ENCODE measurements around the gene LAMB2. TPM values are rescaled to one million over a fixed set of nuclear protein-coding genes. Genes with fewer than 3 reads are reported as not detected.

The LAMB2 gene
- total and polyA plus RNA-seq, 2 of the 8 experiments (the other 6 are each of a cell fraction or from before 2014, with no cell fraction given): 112 to 153 TPM

DNA sequence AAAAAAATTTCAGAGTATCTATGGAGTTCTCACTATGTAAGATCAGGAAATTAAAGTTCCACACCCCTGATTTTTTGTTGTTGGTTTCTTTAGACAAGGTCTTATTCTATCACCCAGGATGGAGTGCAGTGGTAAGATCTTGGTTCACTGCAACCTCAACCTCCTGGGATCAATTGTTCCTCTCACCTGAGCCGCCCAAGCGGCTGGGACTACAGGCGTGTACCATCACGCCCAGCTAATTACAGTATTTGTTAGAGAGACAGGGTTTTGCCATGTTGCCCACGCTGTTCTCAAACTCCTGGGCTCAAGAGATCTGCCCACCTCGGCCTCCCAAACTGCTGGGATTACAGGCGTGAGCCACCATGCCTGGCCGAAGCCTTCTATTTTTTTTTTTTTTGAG is 51.4 kb downstream of the LAMB2 start:
- POLR2A ChIA-PET (ENCODE audit: partially characterized antibody): interaction anchor here (1.1 to 3.6 kb wide), 3 partner anchors 12 to 55 kb away, joined by 3 to 31 read pairs (median 6); partner anchors contain the start of genes IMPDH2 and QRICH1
- Histone ChIP-seq H2AK5ac (ENCODE audit: low read depth, low read length) (no peak overlapping the region), H3K56ac (replicated peaks; ENCODE audit: insufficient read length, low read depth, low read length) (no peak overlapping the region), H3K4me3 (ENCODE audit: extremely low read depth in 1 of 4, insufficient read depth in 2 of 4, low read depth in 3 of 4, low read length in 4 of 4) (no peak overlapping the region), H2BK15ac (ENCODE audit: low read length) (no peak overlapping the region), H3K23me2 (ENCODE audit: low read depth, low read length) (no peaks in the 10 kb centered on the region), H3K9me3 (ENCODE audit: insufficient read depth in 2 of 2, low read depth in 1 of 2, low read length in 1 of 2) (no peaks in the 10 kb centered on the region), H3K79me2 (ENCODE audit: control insufficient read depth in 1 of 2, insufficient read depth in 2 of 2, low read length in 2 of 2) (peaks cover 5 to 92% of the 10 kb centered on the region in 2 experiments), H3K4me2 (ENCODE audit: insufficient read depth in 1 of 2, low read depth in 2 of 2, low read length in 2 of 2) (no peak overlapping the region), H3K23ac (ENCODE audit: insufficient read length) (no peak overlapping the region), H4K91ac (replicated peaks; ENCODE audit: insufficient read length, low read length) (no peak overlapping the region), H2AFZ (ENCODE audit: low read length) (no peak overlapping the region), H3K27ac (ENCODE audit: low read depth, low read length) (no peak overlapping the region), H2BK5ac (ENCODE audit: low read depth, low read length) (no peak overlapping the region), H2BK120ac (replicated peaks; ENCODE audit: low read depth, low read length) (no peak overlapping the region), H3K79me1 (ENCODE audit: low read depth, low read length) (peaks cover 5% of the 10 kb centered on the region), H3K4me1 (replicated peaks in 1 of 4; ENCODE audit: control insufficient read depth in 3 of 4, insufficient read depth in 4 of 4, low read length in 3 of 4) (no peaks in the 10 kb centered on the region), H4K20me1 (replicated peaks in 1 of 2; ENCODE audit: control insufficient read depth in 1 of 2, insufficient read depth in 2 of 2, low read length in 2 of 2) (peaks cover 11 to 13% of the 10 kb centered on the region in 2 experiments), H3K36me3 (ENCODE audit: control insufficient read depth in 2 of 4, insufficient read depth in 4 of 4, low read length in 3 of 4) (peaks cover 5 to 23% (median 10%) of the 10 kb centered on the region in 4 experiments), H3K4ac (replicated peaks; ENCODE audit: insufficient read length, low read depth, low read length) (no peak overlapping the region), H3K27me3 (replicated peaks in 1 of 4; ENCODE audit: control insufficient read depth in 3 of 4, extremely low read depth in 1 of 4, insufficient read depth in 3 of 4, low read length in 3 of 4) (no peaks in the 10 kb centered on the region), H3K18ac (ENCODE audit: extremely low read depth, low read length) (no peak overlapping the region), H3K9ac (replicated peaks in 1 of 4; ENCODE audit: extremely low read depth in 1 of 4, low read depth in 3 of 4, low read length in 3 of 4) (no peak overlapping the region), H4K5ac (ENCODE audit: insufficient read length, low read depth, low read length) (no peak overlapping the region), H2BK20ac (ENCODE audit: low read length) (no peak overlapping the region), H3K14ac (ENCODE audit: insufficient read length) (no peak overlapping the region), H2BK12ac (ENCODE audit: low read depth, low read length) (no peak overlapping the region), H4K8ac (ENCODE audit: extremely low read depth, insufficient read depth, low read length) (no peak overlapping the region)
- CTCF ChIA-PET (ENCODE audit: partially characterized antibody): interaction anchor here (1.1 to 3.0 kb wide), 2 partner anchors 60 to 396 kb away, joined by 3 to 11 read pairs; partner anchors contain the start of genes NCKIPSD and NDUFAF3
- DNase-seq (ENCODE audit: low read depth in 1 of 2, low spot score in 2 of 2) (no peak), FAIRE-seq (no peak)
- WGBS, 2 experiments (ENCODE audit: extremely low coverage in 1 of 2, insufficient coverage in 1 of 2, insufficient read length in 1 of 2, insufficient replicate concordance in 2 of 2, low coverage in 1 of 2, low lambda C conversion rate in 2 of 2, missing lambda C conversion rate in 1 of 2): 82% methylated on average over 8 of the region's 8 CpGs; no CpG with 5 or more reads in 1 of the 2 experiments
- no peak for TF ChIP-seq BCL11A (IDR thresholded peaks at IDR 0.05; ENCODE audit: low read depth in 2 of 2, low read length in 2 of 2)
- no peak for TF ChIP-seq SIN3A (conservative IDR thresholded peaks at IDR 0.05 in 1 of 2, IDR thresholded peaks at IDR 0.05 in 1 of 2; ENCODE audit: low read depth in 1 of 2, low read length in 2 of 2)
- TF ChIP-seq, protein P1, sequence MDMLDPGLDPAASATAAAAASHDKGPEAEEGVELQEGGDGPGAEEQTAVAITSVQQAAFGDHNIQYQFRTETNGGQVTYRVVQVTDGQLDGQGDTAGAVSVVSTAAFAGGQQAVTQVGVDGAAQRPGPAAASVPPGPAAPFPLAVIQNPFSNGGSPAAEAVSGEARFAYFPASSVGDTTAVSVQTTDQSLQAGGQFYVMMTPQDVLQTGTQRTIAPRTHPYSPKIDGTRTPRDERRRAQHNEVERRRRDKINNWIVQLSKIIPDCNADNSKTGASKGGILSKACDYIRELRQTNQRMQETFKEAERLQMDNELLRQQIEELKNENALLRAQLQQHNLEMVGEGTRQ (IDR thresholded peaks at IDR 0.05; ENCODE audit: low read length): no peak
- no peak for TF ChIP-seq ZNF274 (IDR thresholded peaks at IDR 0.05; ENCODE audit: borderline replicate concordance, extremely low read depth, low read length)
- no peak for TF ChIP-seq CREB1 (IDR thresholded peaks at IDR 0.05)
- TF ChIP-seq, protein P2, sequence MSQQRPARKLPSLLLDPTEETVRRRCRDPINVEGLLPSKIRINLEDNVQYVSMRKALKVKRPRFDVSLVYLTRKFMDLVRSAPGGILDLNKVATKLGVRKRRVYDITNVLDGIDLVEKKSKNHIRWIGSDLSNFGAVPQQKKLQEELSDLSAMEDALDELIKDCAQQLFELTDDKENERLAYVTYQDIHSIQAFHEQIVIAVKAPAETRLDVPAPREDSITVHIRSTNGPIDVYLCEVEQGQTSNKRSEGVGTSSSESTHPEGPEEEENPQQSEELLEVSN (IDR thresholded peaks at IDR 0.05): no peak
- no peak for TF ChIP-seq SIX5 (IDR thresholded peaks at IDR 0.05; ENCODE audit: low read depth, low read length)
- TF ChIP-seq PHF8 (conservative IDR thresholded peaks at IDR 0.05; ENCODE audit: low read depth, low read length): no peak
- TF ChIP-seq RFX5 (IDR thresholded peaks at IDR 0.05; ENCODE audit: borderline replicate concordance, low read depth, low read length): no peak
- no peak for TF ChIP-seq CEBPB (IDR thresholded peaks at IDR 0.05; ENCODE audit: low read depth, low read length)
- no peak for TF ChIP-seq JUND (IDR thresholded peaks at IDR 0.05; ENCODE audit: low read length)
- no peak for TF ChIP-seq JUN (IDR thresholded peaks at IDR 0.05; ENCODE audit: low read depth, low read length)
